Prostate gland (tissue), 2 donors: ENCODE measurements around the gene GRIN2A.

Experiments
- CTCF ChIP-seq, 4 experiments: fragments of 200-600 bp in 2 of 4; fragments of 450-650 bp in 2 of 4; sonication (generic) in 2 of 4; IDR thresholded peaks; 1 replicate in 3 of 4; 2 replicates in 1 of 4; pipeline ENCODE4 v1.5.1; 2016 to 2019; ENCODE audit warnings: antibody characterized with exemption in 4 of 4, mild to moderate bottlenecking in 2 of 4, moderate library complexity in 2 of 4
- POLR2AphosphoS5 ChIP-seq: sonication (generic); formaldehyde crosslinking; IDR thresholded peaks from one replicate; pipeline ENCODE4 v1.6.1; 2017; ENCODE audit warnings: antibody characterized with exemption

GRCh38 chr16:10169031-10169430, 13.2 kb downstream of the GRIN2A start:
- TF ChIP-seq CTCF (IDR thresholded peaks at IDR 0.05) (no peak), POLR2AphosphoS5 (no peak)
